DND-41 (cell line): Measurements from ENCODE around the gene UGT3A1.

Experiments used
- ATAC-seq: fragments of 200-7000 bp; cut with Tn5 transposase; 3 replicates; pipeline ENCODE4 v1.9.1; 2021; ENCODE audit warnings: low read depth; ENCODE audit not compliant: insufficient read depth
- DNase-seq: peaks from one replicate; pipeline ENCODE4 v3.0.0-alpha.2; 2020
- H2AFZ ChIP-seq: 2 replicates; pipeline ENCODE4 v1.6.0; 2012; ENCODE audit warnings: low read depth, low read length
- H3K27ac ChIP-seq: 2 replicates; pipeline ENCODE4 v1.5.1; 2012; ENCODE audit warnings: low read length, inconsistent platforms
- H3K27me3 ChIP-seq: fragments of 200-600 bp; sonication (generic); 2 replicates; pipeline ENCODE4 v1.6.0; 2012; ENCODE audit warnings: low read length, mild to moderate bottlenecking, inconsistent platforms; ENCODE audit not compliant: insufficient read depth, poor library complexity
- H3K36me3 ChIP-seq: 2 replicates; pipeline ENCODE4 v1.5.1; 2012; ENCODE audit warnings: low read length, inconsistent platforms; ENCODE audit not compliant: insufficient read depth
- H3K4me1 ChIP-seq: 2 replicates; pipeline ENCODE4 v1.5.1; 2012; ENCODE audit warnings: mild to moderate bottlenecking, low read length; ENCODE audit not compliant: insufficient read depth
- H3K4me2 ChIP-seq: 2 replicates; pipeline ENCODE4 v1.6.0; 2012; ENCODE audit warnings: mild to moderate bottlenecking, moderate library complexity, low read length, inconsistent platforms; ENCODE audit not compliant: insufficient read depth
- H3K4me3 ChIP-seq, 2 experiments: fragments of 200-600 bp in 1 of 2; shearing (Covaris generic) in 1 of 2; 2 replicates each; pipeline ENCODE4 v1.5.1; 2012 to 2016; ENCODE audit warnings: inconsistent platforms in 2 of 2, low read length in 2 of 2, mild to moderate bottlenecking in 2 of 2, low read depth in 1 of 2, moderate library complexity in 1 of 2
- H3K79me2 ChIP-seq: 2 replicates; pipeline ENCODE4 v1.6.0; 2012; ENCODE audit warnings: low read length, inconsistent platforms; ENCODE audit not compliant: insufficient read depth
- H3K9ac ChIP-seq: 2 replicates; pipeline ENCODE4 v1.6.0; 2012; ENCODE audit warnings: low read depth, mild to moderate bottlenecking, inconsistent platforms, low read length, moderate library complexity
- H3K9me3 ChIP-seq: 2 replicates; pipeline ENCODE4 v1.5.1; 2012; ENCODE audit warnings: low read length, moderate library complexity, mild to moderate bottlenecking, inconsistent platforms; ENCODE audit not compliant: insufficient read depth, severe bottlenecking
- H4K20me1 ChIP-seq: 2 replicates; pipeline ENCODE4 v1.6.0; 2012; ENCODE audit warnings: low read length; ENCODE audit not compliant: insufficient read depth
- EZH2 ChIP-seq: IDR thresholded peaks from 3 replicates; pipeline ENCODE4 v1.6.1; 2012; ENCODE audit warnings: borderline replicate concordance, low read depth, mild to moderate bottlenecking, moderate library complexity, low read length, inconsistent platforms; ENCODE audit not compliant: severe bottlenecking
- TF ChIP-seq, protein P1 (sequence below): IDR thresholded peaks from 2 replicates; pipeline ENCODE4 v1.5.1; 2012; ENCODE audit warnings: borderline replicate concordance, low read length, moderate library complexity, mild to moderate bottlenecking; ENCODE audit not compliant: poor library complexity, severe bottlenecking; ENCODE audit errors: extremely low read depth

UGT3A1 gene

GRCh38 chr5:36033047-36033446 is 41.9 kb upstream of the UGT3A1 start:
- Histone ChIP-seq H3K27ac (no peak overlapping the region), H3K9me3 (no peaks in the 10 kb centered on the region), H3K9ac (no peak overlapping the region), H3K36me3 (no peaks in the 10 kb centered on the region), H4K20me1 (no peaks in the 10 kb centered on the region), H3K4me1 (peaks cover 10% of the 10 kb centered on the region; the same call in 1 of the 2 replicates), H2AFZ (no peak overlapping the region), H3K4me3 (no peak overlapping the region), H3K79me2 (no peaks in the 10 kb centered on the region), H3K4me2 (no peak overlapping the region), H3K27me3 (no peaks in the 10 kb centered on the region)
- TF ChIP-seq, protein P1, sequence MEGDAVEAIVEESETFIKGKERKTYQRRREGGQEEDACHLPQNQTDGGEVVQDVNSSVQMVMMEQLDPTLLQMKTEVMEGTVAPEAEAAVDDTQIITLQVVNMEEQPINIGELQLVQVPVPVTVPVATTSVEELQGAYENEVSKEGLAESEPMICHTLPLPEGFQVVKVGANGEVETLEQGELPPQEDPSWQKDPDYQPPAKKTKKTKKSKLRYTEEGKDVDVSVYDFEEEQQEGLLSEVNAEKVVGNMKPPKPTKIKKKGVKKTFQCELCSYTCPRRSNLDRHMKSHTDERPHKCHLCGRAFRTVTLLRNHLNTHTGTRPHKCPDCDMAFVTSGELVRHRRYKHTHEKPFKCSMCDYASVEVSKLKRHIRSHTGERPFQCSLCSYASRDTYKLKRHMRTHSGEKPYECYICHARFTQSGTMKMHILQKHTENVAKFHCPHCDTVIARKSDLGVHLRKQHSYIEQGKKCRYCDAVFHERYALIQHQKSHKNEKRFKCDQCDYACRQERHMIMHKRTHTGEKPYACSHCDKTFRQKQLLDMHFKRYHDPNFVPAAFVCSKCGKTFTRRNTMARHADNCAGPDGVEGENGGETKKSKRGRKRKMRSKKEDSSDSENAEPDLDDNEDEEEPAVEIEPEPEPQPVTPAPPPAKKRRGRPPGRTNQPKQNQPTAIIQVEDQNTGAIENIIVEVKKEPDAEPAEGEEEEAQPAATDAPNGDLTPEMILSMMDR: no peak
- no peak for TF ChIP-seq EZH2
- DNase-seq (no peak), ATAC-seq (no peak)

DNA sequence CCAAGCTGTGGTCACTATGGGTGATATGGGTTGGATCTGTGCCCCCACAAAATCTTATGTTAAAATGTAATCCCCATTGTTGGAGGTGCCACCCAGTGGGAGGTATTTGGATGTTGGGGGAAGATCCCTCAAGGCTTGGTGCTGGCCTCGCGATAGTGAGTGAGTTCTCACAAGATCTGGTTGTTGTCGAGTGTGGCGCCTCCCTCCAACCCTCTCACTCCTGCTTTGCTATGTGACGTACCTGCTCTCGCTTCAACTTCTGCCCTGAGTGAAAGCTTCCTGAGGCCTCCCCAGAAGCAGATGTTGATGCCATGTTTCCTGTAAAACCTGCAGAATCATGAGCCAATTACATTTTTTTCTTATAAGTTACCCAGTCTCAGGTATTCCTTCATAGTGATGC is 40.0 kb upstream of the UGT3A1 start:
- Histone ChIP-seq H3K27me3 (no peaks in the 10 kb centered on the region), H3K4me3 (no peak overlapping the region), H2AFZ (no peak overlapping the region), H3K9me3 (no peaks in the 10 kb centered on the region), H3K9ac (no peak overlapping the region), H4K20me1 (no peaks in the 10 kb centered on the region), H3K27ac (peak overlapping the region; percentile 41; the same call in 1 of the 2 replicates), H3K36me3 (no peaks in the 10 kb centered on the region), H3K4me1 (peaks cover 10% of the 10 kb centered on the region; the same call in 1 of the 2 replicates), H3K4me2 (no peak overlapping the region), H3K79me2 (no peaks in the 10 kb centered on the region)
- DNase-seq: no peak
- TF ChIP-seq, protein P1: no peak
- no peak for TF ChIP-seq EZH2
- no peak for ATAC-seq

DNA sequence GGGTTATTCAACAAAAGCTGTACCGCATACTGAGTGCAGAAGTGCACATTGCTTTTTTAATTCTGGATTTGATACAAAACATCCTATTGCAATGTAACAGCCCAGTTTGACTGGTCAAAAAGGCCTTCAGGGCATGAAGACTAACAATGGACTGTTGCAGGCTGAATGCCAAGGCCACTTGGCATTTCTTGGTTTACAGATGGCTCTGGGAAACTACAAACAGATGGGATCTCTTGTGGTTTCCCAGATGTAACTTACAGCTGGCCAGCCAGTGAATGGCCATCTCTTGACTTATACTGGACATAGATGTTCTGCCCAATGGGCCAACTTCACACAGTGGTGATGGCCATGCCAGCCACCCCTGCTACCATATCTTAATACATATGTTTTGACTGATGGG is 38.7 kb upstream of the UGT3A1 start:
- H3K27ac ChIP-seq: peak overlapping the region; percentile 17; the same call in 1 of the 2 replicates
- no peaks in the 10 kb centered on the region for H3K36me3 ChIP-seq
- no peak for DNase-seq
- H3K27me3 ChIP-seq: no peaks in the 10 kb centered on the region
- H3K9ac ChIP-seq: no peak overlapping the region
- H3K4me2 ChIP-seq: no peak overlapping the region
- no peak overlapping the region for H3K4me3 ChIP-seq
- no peak for ATAC-seq
- no peak for TF ChIP-seq EZH2
- TF ChIP-seq, protein P1: no peak
- no peaks in the 10 kb centered on the region for H3K9me3 ChIP-seq
- H3K79me2 ChIP-seq: no peaks in the 10 kb centered on the region
- peaks cover 10% of the 10 kb centered on the region; the same call in 1 of the 2 replicates for H3K4me1 ChIP-seq
- H2AFZ ChIP-seq: no peak overlapping the region
- no peaks in the 10 kb centered on the region for H4K20me1 ChIP-seq
